GM23248 (cell line): ENCODE measurements around the gene FLT3.

Experiments
- EZH2 ChIP-seq: fragments of 200-600 bp; sonication (generic); IDR thresholded peaks from 2 replicates; pipeline ENCODE4 v1.6.1; 2018; ENCODE audit warnings: antibody characterized with exemption, mild to moderate bottlenecking; ENCODE audit not compliant: insufficient read depth, poor library complexity, severe bottlenecking
- EZH2phosphoT487 ChIP-seq: fragments of 200-600 bp; sonication (generic); IDR thresholded peaks from 2 replicates; pipeline ENCODE4 v1.6.1; 2018; ENCODE audit warnings: antibody characterized with exemption, moderate library complexity, mild to moderate bottlenecking, low read depth; ENCODE audit not compliant: insufficient read depth

DNA sequence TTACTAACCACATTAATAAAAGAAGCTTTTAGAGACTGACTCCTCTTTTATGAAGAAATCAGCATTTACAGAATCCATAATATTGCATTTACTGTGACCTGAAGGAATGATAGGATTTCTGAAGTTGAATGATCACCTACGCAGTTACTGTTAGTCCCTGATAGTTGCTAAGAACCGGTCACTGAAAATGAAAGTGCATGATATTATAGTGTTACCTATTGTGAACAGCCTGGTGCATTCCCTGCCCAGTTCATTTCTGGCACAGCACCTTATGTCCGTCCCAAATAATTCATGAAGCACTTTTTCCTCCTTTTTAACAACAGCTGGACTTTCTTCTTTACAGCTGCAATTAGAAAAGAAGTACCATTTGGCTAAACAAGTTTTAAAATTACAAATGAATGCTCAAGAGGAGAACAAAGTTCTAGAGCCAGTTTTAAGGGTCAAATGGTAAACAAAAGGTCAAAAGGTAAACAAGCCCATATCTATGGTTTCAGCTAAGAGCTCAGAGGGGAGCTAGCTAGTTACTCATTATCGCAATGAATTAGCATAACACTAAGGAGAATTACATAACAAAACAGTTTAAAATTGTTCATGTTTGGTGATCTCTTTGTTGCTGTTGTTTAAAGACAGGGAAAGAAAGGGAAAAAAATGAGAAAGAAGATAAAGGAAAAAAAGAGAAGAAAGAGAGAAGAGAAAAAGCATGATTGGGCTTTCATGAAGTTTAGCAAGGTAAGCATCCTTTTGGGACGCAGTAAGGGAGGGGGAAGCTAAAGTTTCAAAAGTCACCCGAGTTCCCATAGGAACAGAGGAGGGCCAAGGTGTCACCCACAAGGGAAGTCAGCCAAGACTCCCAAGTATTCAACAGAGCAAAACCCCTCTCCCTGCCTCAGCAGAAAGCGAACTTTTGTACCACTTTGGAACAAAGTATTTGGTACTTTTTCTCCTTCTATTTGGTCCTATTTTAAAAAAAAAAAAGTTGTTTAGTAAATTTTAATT is 50.2 kb downstream of the FLT3 start:
- TF ChIP-seq EZH2phosphoT487 (no peak), EZH2 (no peak)
